Measurements from ENCODE around the gene SURF4. TPM values are rescaled to one million over a fixed set of nuclear protein-coding genes. Genes with fewer than 3 reads are reported as not detected.

Gene SURF4
- total RNA-seq, 1 experiment from 2014 or later = 477 TPM

Other genes with a start within 250 kb of the SURF4 start
- gene GBGT1, start 212.1 kb downstream of the SURF4 start, total RNA-seq (2014; rRNA removed; shearing (Covaris generic)) = 6.4 and 13.9 TPM in 2 replicates
- not detected in 2 replicates for gene OBP2B, start 166.8 kb downstream of the SURF4 start, total RNA-seq (2014; rRNA removed; shearing (Covaris generic))
- not detected in 2 replicates for gene ABO, start 100.9 kb downstream of the SURF4 start, total RNA-seq (2014; rRNA removed; shearing (Covaris generic))
- 33.6 and 52.9 TPM in 2 replicates for gene SURF6, start 39.9 kb downstream of the SURF4 start, total RNA-seq (2014; rRNA removed; shearing (Covaris generic))
- gene MED22, start 27.9 kb downstream of the SURF4 start, total RNA-seq (2014; rRNA removed; shearing (Covaris generic)) = 22.0 and 28.2 TPM in 2 replicates
- gene RPL7A, start 27.8 kb downstream of the SURF4 start, total RNA-seq (2014; rRNA removed; shearing (Covaris generic)) = 4,321 and 4,992 TPM in 2 replicates
- gene SURF1, start 19.6 kb downstream of the SURF4 start, total RNA-seq (2014; rRNA removed; shearing (Covaris generic)) = 46.4 and 57.8 TPM in 2 replicates
- 56.2 and 82.3 TPM in 2 replicates for gene SURF2, start 19.5 kb downstream of the SURF4 start, total RNA-seq (2014; rRNA removed; shearing (Covaris generic))
- 0.17 and 1.6 TPM in 2 replicates for gene STKLD1, start 306 bp upstream of the SURF4 start, total RNA-seq (2014; rRNA removed; shearing (Covaris generic))
- gene REXO4, start 42.0 kb upstream of the SURF4 start, total RNA-seq (2014; rRNA removed; shearing (Covaris generic)) = 30.4 and 32.8 TPM in 2 replicates
- gene ADAMTS13, start 46.3 kb upstream of the SURF4 start, total RNA-seq (2014; rRNA removed; shearing (Covaris generic)) = 0.27 and 1.3 TPM in 2 replicates
- gene CACFD1, start 83.9 kb upstream of the SURF4 start, total RNA-seq (2014; rRNA removed; shearing (Covaris generic)) = 2.6 and 3.8 TPM in 2 replicates
- 29.2 and 30.9 TPM in 2 replicates for gene SLC2A6, start 103.0 kb upstream of the SURF4 start, total RNA-seq (2014; rRNA removed; shearing (Covaris generic))
- gene MYMK, start 148.9 kb upstream of the SURF4 start, total RNA-seq (2014; rRNA removed; shearing (Covaris generic)) = not detected in 2 replicates
- 0.03 TPM in 1 of 2 replicates, not detected in the other for gene ADAMTSL2, start 158.6 kb upstream of the SURF4 start, total RNA-seq (2014; rRNA removed; shearing (Covaris generic))
- not detected in 2 replicates for gene FAM163B, start 233.3 kb upstream of the SURF4 start, total RNA-seq (2014; rRNA removed; shearing (Covaris generic))